ENCODE measurements around the gene LCN2.

GRCh38 chr9:128106940-128107467, 42.2 kb upstream of the LCN2 start:
- TF ChIP-seq POLR2AphosphoS5 (IDR thresholded peaks at IDR 0.05; ENCODE audit: borderline replicate concordance, low read depth, low read length) (no peak), EZH2 (IDR thresholded peaks at IDR 0.05) (no peak), FOXP2 (optimal IDR thresholded peaks at IDR 0.05; ENCODE audit: control extremely low read depth, extremely low read length, insufficient read depth) (no peak)

All from SK-N-MC (cell line).